HFFc6 (cell line): ENCODE data around the gene CACNB4. TPM values are rescaled to one million over a fixed set of nuclear protein-coding genes. Genes with fewer than 3 reads are reported as not detected.

Source experiments
- DNase-seq: peaks from one replicate; pipeline ENCODE4 v3.0.0-alpha.2; 2018
- H3K27ac Mint-ChIP-seq: 2 replicates; pipeline ENCODE4 v1.8.0; 2020; ENCODE audit warnings: mild to moderate bottlenecking, mixed read lengths
- H3K27me3 Mint-ChIP-seq: 2 replicates; pipeline ENCODE4 v1.8.0; 2021; ENCODE audit warnings: mild to moderate bottlenecking, moderate library complexity, mixed read lengths; ENCODE audit not compliant: insufficient read depth
- H3K36me3 Mint-ChIP-seq: 2 replicates; pipeline ENCODE4 v1.8.0; 2021; ENCODE audit warnings: low read depth, mixed read lengths
- H3K4me1 Mint-ChIP-seq: 2 replicates; pipeline ENCODE4 v1.8.0; 2020; ENCODE audit warnings: low read depth, mixed read lengths
- H3K4me3 Mint-ChIP-seq: 2 replicates; pipeline ENCODE4 v1.8.0; 2020; ENCODE audit warnings: mild to moderate bottlenecking, moderate library complexity, mixed read lengths
- H3K9me3 Mint-ChIP-seq: 2 replicates; pipeline ENCODE4 v1.8.0; 2020; ENCODE audit warnings: mild to moderate bottlenecking, mixed read lengths
- CTCF ChIP-seq: fragments of 200-600 bp; sonication (generic); IDR thresholded peaks from 2 replicates; pipeline ENCODE4 v1.5.0; 2021; ENCODE audit warnings: antibody characterized with exemption, mild to moderate bottlenecking
- total RNA-seq, 6 experiments: library from RNA; stranded (reverse); fragmentation: NEBNext Ultra II Directional; extraction: Animal tissue kit (Norgen Biotek cat#: 25700); gene quantifications; 2 replicates in 1 of 6; 3 replicates in 5 of 6; pipeline ENCODE4 v1.2.3, GENCODE V29; 2021

The CACNB4 gene
- total RNA-seq, 6 experiments from 2014 or later, result 0.05 to 0.23 (median 0.21) TPM; not detected in 3

- no peak for TF ChIP-seq CTCF
- Mint-ChIP-seq H3K36me3 (no peaks in the 10 kb centered on the region), H3K27me3 (peaks cover 22% of the 10 kb centered on the region), H3K27ac (no peak overlapping the region), H3K9me3 (no peaks in the 10 kb centered on the region), H3K4me3 (no peak overlapping the region), H3K4me1 (peaks cover 15% of the 10 kb centered on the region)
- no peak for DNase-seq
These were observed 4.4 kb upstream of the CACNB4 start for GRCh38 chr2:152103271-152103670.

GRCh38 chr2:152100961-152101360 lies 2.1 kb upstream of the CACNB4 start:
- Mint-ChIP-seq H3K27ac (no peak overlapping the region), H3K36me3 (no peaks in the 10 kb centered on the region), H3K4me1 (peaks cover 19% of the 10 kb centered on the region), H3K4me3 (no peak overlapping the region), H3K27me3 (peaks cover 30% of the 10 kb centered on the region), H3K9me3 (no peaks in the 10 kb centered on the region)
- DNase-seq, result no peak
- TF ChIP-seq CTCF, result no peak

- H3K27me3 Mint-ChIP-seq, result peaks cover 41% of the 10 kb centered on the region
- no peak for TF ChIP-seq CTCF
- H3K4me3 Mint-ChIP-seq, result peak overlapping the region; percentile 84
- no peaks in the 10 kb centered on the region for H3K9me3 Mint-ChIP-seq
- peak; percentile 13 for DNase-seq
- no peaks in the 10 kb centered on the region for H3K36me3 Mint-ChIP-seq
- H3K27ac Mint-ChIP-seq, result no peak overlapping the region
- H3K4me1 Mint-ChIP-seq, result peaks cover 19% of the 10 kb centered on the region
These were observed 665 bp upstream of the CACNB4 start for GRCh38 chr2:152099367-152100050.

- H3K4me3 Mint-ChIP-seq, result peak overlapping the region; percentile 78
- no peak overlapping the region for H3K27ac Mint-ChIP-seq
- peaks cover 19% of the 10 kb centered on the region for H3K4me1 Mint-ChIP-seq
- TF ChIP-seq CTCF, result no peak
- no peak for DNase-seq
- peaks cover 46% of the 10 kb centered on the region for H3K27me3 Mint-ChIP-seq
- H3K9me3 Mint-ChIP-seq, result no peaks in the 10 kb centered on the region
- H3K36me3 Mint-ChIP-seq, result no peaks in the 10 kb centered on the region
These were observed 896 bp downstream of the CACNB4 start for GRCh38 chr2:152097801-152098495.

GRCh38 chr2:152097290-152097800 lies 1.5 kb downstream of the CACNB4 start:
- no peaks in the 10 kb centered on the region for H3K9me3 Mint-ChIP-seq
- H3K36me3 Mint-ChIP-seq, result no peaks in the 10 kb centered on the region
- H3K27ac Mint-ChIP-seq, result no peak overlapping the region
- TF ChIP-seq CTCF, result no peak
- DNase-seq, result no peak
- peaks cover 19% of the 10 kb centered on the region for H3K4me1 Mint-ChIP-seq
- peaks cover 46% of the 10 kb centered on the region for H3K27me3 Mint-ChIP-seq
- H3K4me3 Mint-ChIP-seq, result peak overlapping the region; percentile 78
